CD4-positive, alpha-beta T cell treated with Interleukin-21 for 1 hour (primary cell): ENCODE measurements around the gene UBAP2.

Source experiments
- DNase-seq: peaks from one replicate; pipeline ENCODE4 v3.0.0-alpha.2; 2020

UBAP2 gene

DNA sequence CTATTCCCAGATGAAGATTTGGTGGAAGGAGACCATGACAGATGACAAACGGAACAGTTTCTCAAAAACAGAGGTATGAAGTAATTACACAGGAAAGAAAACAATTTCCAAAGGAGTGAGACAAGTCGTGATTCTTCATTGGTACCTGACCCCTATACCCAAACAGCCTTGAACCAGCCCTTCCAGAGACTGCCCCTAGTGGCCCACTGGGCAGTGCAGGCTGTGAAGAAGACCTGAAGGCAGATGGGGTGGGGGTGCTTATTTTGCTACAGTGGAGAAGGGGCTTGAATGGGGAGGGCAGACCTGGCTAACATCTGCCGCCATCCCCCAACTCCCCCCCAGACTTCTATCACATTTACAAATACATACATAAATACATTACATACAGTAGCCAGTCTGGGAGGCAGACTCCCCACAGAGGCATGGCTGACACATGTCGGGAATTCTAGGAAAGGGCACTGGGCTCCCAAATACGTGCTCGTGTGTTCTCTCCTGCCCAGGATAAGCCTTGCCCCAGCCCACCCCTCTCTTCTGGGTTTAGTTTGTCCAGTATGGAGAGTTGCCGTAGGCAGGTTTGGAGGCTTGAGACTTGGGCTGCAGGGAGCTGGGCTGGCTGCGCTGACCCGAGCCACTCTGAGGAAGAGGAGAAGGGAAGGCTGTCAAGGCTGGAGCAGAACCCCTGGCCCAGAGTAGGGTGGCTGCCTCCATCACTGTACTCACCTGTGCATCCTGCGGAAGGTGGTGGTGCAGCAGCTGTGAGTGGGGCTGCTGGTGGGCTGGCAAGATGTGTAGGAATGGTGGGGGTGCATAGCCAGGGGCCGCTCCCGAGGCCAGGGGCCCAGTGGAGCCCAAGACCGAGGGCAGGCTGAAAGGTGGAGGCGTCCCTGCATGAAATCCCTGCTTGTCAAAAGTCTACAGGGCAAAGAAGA is 126.5 kb downstream of the UBAP2 start:
- DNase-seq = peak; percentile 17

DNA sequence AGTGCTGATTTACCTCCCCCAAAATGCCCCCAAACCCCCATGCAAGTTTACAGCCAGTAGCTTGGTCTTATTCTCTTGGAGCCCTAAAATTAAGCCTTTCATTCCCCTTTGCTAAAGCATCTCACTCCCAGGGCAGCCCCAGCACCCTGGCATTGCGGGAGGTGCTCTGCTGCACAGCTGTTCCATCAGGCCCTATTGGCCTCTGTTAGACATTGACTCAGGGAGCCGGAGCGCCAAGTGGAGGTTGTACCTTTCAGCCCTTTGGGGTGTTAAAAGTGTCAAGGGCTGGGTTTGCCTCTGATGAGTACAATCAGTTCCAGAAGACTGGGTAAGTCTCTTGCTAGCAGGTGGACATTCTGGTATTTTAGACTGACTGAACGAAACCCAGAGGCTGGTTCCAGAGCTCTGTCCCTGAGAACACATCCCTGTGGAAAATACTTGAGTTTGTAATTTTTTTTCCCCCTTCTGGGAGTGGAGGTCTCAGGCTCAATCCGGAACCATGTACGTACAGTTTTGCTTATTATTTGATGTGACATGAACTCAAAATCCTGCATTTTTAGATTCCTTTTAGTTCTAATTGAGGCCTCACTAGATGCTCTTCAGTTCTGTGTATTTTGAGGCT is 129.3 kb downstream of the UBAP2 start:
- DNase-seq = no peak

DNA sequence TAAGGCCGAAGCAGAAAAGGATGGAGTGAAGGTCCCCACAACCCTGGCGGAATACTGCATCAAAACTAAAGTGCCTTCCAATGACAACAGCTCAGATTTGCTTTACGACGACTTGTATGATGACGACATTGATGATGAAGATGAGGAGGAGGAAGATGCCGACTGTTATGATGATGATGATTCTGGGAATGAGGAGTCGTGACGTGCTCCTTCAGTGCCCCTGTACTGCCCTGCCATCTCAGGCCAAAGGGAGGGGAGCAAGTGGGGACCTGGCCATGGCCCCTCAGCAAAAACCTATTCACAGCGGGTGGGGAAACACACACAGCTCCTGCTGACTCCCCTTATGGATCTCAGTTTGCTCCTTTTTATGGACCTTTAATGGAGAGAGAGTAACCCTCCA is 131.7 kb downstream of the UBAP2 start:
- no peak for DNase-seq

DNA sequence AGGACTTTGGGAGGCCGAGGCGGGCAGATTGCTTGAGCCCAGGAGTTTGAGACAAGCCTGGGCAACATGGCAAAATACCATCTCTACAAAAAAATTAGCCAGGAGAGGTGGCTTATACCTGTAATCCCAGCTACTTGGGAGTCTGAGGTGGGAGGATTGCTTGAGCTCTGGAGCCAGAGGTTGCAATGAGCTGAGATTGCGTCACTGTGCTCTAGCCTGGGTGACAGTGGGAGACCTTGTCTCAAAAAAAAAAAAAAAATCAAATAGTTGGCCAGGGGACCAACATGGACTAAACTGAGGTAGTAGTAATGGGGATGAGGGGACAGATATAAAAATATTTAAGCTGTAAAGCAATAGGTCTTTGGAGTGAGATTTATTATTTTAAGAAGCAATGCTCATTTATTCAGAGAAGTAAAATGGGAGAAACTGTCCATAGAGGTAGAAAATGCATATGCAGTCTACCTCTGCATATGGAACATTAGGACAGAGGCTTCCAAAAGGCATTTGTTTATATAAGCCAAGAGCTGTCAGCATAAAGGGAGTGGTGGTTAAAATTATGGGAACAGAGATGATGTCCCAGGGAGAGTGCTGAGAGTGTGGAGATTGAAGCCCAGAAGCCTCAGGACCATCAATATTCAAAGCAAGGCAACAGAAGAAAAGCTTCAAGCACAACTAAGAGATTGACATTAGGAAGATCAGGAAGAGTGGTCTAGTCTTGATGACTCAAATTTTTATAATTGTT is 133.6 kb downstream of the UBAP2 start:
- DNase-seq = no peak

DNA sequence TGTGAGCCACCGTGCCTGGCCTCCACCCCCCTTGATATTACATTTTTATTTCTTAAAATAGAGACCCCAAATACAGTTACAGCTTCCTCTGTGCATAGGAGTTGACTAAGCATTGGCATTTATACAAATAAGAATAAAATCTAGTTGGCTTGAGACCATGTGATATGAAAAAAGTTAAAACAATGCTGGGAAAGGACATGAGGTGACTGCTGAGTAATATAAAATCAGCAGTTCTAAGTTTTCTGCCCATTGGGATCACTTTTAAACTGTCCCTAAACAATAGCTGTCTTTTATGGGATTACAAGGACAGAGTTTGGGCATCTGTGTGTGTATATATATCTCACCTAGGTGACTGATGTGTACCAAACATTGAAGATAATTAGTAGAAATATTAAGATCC is 135.1 kb downstream of the UBAP2 start:
- no peak for DNase-seq

DNA sequence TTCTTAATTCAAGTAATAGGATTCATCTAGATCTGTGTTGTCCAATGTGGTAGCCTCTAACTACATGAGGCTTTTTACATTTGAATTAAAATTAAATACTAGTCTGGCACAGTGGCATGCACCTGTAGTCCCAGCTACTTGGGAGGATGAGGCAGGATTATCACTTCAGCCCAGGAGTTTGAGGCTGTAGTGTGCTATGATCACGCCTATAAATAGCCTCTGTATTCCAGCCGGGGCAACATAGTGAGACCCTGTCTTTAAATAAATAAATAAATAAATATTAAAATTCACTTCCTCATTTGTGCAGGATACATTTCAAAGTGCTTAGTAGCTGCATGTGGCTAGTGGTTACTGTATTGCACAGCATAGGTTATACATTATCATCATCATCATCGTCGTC is 139.9 kb downstream of the UBAP2 start:
- DNase-seq = no peak

DNA sequence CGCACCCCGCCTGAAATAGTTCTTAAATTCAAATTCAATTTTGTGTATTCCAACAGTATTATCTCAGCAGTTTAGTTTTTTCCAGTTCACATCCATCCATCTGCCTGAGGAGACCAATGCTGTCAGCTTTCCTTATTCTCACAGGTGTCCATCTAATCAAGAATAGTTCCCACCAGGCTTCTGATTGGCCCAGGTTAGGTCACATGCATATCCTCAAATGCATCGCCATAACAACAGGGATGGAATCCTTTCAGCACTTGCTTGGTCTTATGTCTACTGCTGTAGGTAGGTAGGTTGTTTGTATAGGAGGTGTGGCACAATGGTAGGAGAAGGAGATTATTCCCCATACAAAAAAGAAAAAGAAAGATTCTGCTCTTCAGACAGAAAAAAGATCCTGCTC is 140.6 kb downstream of the UBAP2 start:
- no peak for DNase-seq

DNA sequence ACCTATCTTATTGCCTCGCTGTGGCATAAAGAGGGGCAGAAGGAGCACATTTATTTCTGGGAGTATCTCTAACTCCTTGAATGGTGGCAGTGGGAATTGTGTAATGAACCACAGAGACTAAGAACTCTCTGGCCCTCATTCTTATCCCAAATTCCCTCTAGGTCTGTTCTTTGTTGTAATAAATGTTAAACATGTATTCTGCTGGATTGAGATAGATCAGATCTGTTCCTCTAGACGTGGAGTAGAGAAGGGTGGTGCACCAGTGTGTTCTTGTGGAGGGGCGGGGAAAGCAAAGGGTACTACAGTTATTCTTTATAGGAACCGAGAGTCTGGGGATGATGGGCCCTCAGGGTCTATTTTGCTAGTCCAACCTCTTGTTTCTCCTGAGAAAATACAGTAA is 141.3 kb downstream of the UBAP2 start:
- no peak for DNase-seq

DNA sequence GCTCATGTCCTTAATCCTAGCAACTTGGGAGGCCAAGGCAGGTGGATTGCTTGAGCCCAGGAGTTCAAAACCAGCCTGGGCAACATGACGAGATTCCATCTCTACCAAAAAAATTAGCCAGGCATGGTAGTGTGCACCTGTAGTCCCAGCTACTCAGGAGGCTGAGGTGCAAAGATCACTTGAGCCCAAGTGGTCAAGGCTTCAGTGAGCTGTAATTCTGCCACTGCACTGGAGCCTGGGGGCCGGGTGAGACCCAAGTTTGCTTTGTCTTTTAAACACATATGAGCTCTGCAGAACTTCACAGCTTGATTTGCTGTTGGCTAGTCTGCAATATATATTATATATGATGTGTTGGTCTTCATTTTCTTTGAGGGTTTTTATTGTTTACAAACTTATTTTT is 141.9 kb downstream of the UBAP2 start:
- no peak for DNase-seq

DNA sequence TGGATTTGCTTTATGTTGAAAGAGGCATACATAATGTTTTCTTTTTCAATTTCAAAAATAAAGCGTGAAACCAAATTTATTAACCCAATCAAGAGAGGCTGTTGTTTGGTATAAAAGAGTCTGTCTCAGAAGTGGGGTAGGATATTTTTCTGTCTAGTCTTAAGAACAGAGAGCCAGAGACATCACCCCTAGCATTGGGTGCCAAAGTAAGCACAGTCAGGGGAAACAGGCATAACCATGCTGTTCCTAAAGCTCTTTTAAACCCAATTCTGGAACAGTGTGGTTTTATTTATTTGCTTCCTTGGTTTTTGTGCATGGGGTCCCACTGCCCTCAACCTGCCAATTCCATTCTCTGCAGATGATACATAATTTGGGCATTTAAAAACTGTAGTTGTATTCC is 143.6 kb downstream of the UBAP2 start:
- DNase-seq = no peak

DNA sequence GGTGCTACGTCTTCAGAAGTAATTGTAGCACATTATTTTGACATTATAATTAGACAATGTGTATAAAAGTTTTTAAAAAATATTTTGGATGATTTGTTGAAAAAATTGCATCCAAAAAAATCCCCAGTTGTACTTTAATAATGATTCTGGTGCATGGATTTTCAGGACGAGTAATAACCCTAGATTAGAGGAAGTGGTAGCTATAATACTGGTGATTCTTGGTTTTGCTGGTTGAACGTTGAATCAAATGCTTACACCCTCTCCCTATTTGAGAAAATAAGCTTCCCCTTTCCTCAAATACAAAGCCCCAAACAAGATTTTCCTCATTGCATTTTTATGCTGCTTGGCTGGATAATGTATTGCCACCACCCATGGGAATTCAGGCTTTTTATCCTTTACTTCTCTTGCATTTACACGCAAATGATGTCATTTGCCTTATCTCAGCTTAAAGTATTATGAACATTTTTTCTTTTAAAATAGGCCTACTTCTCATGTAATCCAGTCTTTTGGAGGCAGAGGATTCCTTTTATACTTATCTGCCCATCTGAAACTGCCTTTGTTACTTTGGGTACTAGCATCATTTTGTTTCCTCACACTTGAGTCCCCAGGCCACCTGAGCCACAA is 145.4 kb downstream of the UBAP2 start:
- no peak for DNase-seq

DNA sequence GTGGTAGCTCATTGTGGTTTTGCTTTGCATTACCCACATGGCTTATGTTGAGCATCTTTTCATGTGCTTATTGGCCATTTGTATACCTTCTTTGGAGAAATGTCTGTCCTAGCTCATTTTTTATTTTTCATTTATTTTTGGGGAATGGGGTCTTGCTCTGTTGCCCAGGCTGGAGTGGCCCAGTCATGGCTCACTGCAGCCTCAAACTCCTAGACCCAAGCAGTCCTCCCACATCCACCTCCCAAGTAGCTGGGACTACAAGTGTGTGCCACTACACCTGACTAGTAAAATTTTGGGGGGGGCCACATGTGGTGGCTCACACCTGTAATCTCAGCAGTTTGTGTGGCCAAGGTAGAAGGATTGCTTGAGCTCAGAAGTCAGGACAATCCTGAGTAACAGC is 154.4 kb downstream of the UBAP2 start:
- no peak for DNase-seq

DNA sequence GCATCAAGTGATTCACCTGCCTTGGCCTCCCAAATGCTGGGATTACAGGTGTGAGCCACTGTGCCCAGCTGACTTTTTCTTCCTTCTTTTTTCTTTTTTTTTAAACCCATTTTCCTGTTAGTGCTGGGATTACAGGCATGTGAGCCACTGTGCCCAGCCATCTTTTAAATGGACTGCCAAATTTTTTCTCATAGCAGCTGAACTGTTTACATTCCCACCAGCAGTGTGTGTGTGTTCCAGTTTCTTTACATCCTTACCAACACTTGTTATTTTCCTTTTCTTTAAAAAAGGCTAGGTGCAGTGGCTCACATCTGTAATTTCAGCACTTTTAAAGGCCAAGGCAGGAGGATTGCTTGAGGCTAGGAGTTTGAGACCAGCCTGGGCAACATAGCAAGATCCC is 154.8 kb downstream of the UBAP2 start:
- DNase-seq = no peak

DNA sequence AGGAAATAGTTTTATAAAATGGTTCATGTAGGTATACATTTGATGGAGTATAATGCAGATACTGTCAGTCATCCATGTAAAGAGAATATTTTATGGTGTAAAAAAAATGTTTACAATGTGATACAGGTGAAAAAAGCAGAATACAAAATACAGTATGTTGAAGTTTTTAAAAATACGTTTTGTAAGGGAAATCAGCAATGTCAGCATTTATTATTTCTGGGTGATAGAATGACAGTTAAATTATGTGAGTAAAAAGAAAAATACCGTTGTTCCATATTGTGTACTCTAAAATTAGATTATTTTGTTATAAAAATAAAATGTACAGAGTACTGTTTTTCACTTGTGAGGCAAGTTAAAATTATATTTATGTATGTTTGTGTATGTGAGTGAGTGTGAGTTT is 162.7 kb downstream of the UBAP2 start:
- no peak for DNase-seq

DNA sequence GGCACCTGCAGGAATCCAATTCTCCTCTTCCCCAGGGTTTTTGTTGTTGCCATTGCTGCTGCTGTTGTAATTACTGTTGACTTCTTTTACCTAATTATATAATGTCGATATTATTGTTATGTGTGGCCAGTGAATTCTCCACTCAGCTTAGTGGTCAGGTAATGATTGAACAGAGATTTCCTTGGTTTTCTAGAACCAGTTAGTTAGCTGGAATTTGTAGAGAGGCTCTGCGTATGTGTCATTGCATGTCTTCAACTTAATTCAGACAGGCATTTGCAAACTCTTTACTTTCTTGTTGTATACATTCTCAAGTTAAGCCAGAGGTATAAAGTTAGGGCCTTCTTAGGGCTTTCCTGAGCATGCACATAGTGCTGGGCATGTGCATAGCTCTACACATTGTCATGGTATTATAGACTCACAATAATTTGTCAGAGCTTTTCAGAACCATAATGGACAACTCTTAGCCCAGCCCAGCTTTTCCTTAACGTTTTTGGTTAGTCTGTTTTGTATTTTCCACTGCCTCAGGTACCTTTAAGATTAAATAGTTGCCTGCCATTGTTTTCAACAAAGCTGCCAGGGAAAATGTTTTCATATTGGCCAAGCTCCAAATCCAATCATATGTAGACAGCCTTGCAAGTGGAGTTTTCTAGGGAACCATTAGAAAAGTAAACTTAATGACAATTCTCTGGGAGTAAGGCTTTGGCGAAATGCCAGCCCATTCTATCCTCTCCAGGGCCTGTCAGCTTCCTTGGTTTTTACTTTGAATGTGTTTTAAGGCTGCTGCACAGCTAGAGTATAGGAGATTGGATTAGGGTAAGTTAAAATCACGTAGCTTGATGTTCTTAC is 163.6 kb downstream of the UBAP2 start:
- DNase-seq = no peak

DNA sequence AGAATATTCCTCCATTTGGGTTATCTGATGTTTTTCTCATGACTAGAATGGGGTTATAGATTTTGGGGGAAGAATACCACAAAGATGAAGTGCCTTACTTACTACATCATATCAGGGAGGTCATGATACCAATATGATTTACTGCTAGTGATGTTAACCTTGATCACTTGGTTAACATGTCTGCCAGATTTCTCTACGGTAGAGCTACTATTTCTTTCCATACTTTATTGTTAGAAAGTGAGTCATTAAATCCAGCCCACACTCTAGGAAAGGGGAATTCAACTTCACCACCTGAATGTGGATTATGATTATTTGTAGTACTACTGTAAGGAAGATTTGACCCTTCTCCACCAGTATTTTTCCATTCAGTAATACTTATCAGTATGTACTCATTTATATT is 167.1 kb downstream of the UBAP2 start:
- no peak for DNase-seq

DNA sequence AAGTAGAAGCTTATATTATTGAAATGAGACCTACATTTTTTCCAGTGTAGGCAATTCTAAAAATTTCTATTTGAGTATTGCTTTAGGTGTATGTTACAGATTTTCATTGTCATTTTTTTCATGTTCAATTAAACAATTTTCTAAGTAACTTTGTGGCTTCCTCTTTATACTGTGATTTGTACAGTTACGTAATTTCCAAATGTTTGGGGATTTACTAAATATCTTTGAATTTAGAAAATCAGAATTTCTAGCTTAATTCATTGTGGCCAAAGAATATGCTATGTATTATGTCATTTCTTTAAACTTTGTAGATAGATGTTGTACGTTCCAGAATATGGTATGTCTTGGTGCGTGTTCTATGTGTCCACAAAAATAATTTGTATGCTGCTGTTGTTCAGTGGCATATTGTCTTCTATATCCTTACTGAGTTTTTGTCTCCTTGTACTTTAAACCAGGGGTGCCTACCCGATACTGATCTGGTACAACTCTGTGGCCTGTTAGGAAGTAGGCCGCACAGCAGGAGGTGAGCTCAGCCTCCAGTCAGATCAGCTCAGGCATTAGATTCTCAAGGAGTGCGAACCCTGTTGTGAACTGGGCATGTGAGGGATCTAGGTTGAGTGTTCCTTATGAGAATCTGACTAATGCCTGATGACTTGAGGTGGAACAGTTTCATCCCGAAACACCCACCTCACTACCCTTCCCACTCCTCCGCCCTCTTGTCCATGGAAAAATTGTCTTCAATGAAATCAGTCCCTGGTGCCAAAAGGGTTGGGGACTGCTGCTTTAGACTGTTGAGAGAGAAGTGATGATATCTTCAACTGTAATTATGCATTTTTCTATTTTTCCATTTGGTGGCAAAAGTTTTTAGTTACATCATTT is 168.2 kb downstream of the UBAP2 start:
- no peak for DNase-seq

DNA sequence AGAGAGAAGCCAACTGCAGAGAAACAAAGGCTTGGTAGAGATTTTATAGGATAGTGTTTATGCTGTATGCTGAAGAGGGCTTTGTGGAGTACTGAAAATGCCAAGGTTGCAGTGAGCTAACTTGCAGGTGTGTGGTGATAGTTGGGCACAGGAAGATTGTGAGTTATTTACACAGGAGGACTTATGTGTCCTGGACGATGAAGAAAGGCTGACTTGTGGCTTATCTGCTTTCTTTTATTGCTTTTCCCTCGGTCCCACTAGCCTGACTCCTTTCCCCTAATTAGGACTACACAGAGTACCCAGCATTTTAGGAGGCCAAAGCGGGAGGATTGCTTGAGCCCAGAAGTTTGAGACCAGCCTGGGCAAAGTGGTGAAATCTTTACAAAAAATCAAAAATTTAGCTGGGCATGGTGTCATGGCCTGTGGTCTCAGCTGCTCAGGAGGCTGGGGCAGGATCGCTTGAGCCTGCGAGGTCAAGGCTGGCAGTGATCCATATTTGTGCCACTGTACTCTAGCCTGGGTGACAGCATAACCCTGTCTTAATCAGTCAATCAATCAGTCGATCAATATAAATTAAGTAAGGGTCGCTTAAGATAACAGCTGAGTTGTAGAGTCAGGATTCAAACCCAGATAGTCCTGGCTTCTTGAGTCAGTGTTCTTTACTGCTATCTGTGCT is 169.9 kb downstream of the UBAP2 start:
- DNase-seq = no peak

DNA sequence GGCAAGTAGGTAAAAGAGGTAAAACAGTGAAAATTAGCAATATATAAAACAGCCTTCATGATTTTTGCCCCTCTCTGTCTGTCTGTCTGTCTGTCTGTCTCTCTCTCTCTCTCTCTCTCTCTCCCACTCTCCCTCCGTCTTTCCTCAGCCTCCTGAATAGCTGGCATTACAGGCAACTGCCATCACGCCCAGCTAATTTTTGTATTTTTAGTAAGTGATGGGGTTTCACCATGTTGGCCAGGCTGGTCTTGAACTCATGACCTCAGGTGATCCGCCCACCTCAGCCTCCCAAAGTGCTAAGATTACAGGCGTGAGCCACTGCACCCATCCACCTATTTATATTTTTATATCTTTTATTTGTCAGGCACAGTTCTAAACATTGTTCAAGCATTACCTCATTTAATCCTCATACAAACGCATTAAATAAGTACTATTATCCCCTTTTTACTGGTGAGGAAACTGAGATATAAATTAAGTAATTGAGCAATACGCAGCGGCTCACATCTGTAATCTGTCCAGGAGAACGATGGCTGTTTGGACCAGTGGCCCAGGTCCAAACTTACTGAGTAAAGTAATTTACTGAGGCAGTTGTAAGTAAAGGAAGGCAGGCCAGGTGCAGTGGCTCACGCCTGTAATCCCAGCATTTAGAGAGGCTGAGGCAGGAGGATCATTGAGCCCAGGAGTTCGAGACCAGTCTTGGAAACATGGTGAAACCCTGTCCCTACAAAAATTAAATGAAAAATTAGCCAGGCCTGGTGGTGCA is 170.8 kb downstream of the UBAP2 start:
- no peak for DNase-seq
